ENCODE data around the gene UCP3.

UCP3 gene

GRCh38 chr11:73998846-73999575, 9.9 kb downstream of the UCP3 start:
- CTCF ChIA-PET: interaction anchor here (1.7 kb wide), 1 partner anchor 16 kb away, joined by 7 read pairs; no protein-coding TSS in a partner anchor
- POLR2A ChIA-PET: no interaction called here
- DNase-seq (ENCODE audit: extremely low spot score): no peak
- TF ChIP-seq, protein P1, sequence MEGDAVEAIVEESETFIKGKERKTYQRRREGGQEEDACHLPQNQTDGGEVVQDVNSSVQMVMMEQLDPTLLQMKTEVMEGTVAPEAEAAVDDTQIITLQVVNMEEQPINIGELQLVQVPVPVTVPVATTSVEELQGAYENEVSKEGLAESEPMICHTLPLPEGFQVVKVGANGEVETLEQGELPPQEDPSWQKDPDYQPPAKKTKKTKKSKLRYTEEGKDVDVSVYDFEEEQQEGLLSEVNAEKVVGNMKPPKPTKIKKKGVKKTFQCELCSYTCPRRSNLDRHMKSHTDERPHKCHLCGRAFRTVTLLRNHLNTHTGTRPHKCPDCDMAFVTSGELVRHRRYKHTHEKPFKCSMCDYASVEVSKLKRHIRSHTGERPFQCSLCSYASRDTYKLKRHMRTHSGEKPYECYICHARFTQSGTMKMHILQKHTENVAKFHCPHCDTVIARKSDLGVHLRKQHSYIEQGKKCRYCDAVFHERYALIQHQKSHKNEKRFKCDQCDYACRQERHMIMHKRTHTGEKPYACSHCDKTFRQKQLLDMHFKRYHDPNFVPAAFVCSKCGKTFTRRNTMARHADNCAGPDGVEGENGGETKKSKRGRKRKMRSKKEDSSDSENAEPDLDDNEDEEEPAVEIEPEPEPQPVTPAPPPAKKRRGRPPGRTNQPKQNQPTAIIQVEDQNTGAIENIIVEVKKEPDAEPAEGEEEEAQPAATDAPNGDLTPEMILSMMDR (IDR thresholded peaks at IDR 0.05; ENCODE audit: control extremely low read depth, extremely low read depth, low read depth, missing control alignments): no peak

DNA sequence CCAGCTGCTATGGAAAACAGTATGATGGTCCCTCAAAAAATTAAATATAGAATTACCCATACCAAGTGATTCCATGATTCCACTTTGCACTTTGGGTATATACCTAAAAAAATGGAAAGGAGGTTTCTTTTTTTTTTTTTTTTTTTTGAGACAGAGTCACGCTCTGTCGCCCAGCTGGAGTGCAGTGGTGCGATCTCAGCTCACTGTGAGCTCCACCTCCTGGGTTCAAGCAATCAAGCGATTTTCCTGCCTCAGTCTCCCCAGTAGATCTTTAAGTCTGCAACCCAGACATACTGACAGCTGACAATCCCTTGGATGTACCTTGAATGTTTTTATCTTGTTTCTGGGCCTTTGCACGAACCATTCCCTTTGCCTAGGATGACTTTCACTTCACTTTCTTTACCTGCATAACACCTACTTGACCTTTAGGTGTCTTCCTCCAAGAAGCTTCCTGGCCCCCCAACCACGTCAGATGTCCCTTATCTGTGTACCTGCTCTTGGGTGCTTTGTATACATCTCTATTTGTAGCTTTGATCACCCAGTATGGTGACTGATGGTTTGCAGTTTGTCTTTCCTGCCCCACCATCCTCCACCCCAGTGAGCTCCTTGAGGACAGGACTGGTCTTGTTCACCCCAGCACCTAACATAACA, 11.6 kb downstream of the UCP3 start:
- no peak for DNase-seq (ENCODE audit: extremely low spot score)
- ChIA-PET POLR2A (interaction anchor here (1.3 to 1.9 kb wide), 2 partner anchors 14 to 17 kb away, joined by 4 to 13 read pairs; no protein-coding TSS in a partner anchor), CTCF (interaction anchor here (0.8 to 1.9 kb wide), 8 partner anchors 11 to 258 kb away, joined by 3 to 4 read pairs (median 4); partner anchors contain the start of genes UCP2 and UCP3)
- TF ChIP-seq, protein P1 (IDR thresholded peaks at IDR 0.05; ENCODE audit: control extremely low read depth, extremely low read depth, low read depth, missing control alignments): no peak

DNA sequence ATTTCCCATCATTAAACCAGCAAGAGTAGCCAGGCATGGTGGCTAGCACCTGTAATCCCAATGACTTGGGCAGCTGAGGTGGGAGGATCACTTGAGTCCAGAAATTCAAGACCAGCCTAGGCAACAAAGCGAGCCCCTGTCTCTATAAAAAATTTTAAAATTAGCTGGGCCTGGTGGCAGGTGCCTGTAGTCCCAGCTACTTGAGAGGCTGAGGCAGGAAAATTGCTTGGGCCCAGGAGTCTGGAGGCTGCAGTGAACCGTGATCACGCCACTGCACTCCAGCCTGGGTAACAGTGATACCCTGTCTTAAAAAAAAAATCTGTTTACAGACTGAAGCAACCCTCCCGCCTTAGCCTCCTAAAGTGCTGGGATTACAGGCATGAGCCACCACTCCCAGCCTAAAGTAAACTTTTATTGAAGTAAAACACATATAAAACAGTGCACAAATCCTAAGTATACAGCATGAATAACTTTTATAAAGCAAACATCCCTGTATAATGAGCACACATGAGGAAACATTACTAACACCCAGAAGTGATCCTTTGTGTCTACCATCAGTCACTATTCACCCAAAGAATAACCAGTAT, 12.6 kb downstream of the UCP3 start:
- TF ChIP-seq, protein P1 (IDR thresholded peaks at IDR 0.05; ENCODE audit: control extremely low read depth, extremely low read depth, low read depth, missing control alignments): no peak
- DNase-seq (ENCODE audit: extremely low spot score): no peak
- POLR2A ChIA-PET: interaction anchor here (1.3 to 3.1 kb wide), 3 partner anchors 15 to 16 kb away, joined by 4 to 21 read pairs (median 13); partner anchors contain the start of gene UCP2
- CTCF ChIA-PET: interaction anchor here (1.2 to 1.6 kb wide), 4 partner anchors 12 to 259 kb away, joined by 3 to 5 read pairs (median 4); partner anchors contain the start of genes UCP2 and UCP3

GRCh38 chr11:73995731-73996130, 13.2 kb downstream of the UCP3 start:
- ChIA-PET CTCF (interaction anchor here (1.2 to 2.3 kb wide), 4 partner anchors 9 to 20 kb away, joined by 3 to 5 read pairs (median 4); partner anchors contain the start of gene UCP2), POLR2A (interaction anchor here (3.1 kb wide), 1 partner anchor 15 kb away, joined by 21 read pairs; the partner anchor contains the start of gene UCP2)
- no peak for DNase-seq (ENCODE audit: extremely low spot score)
- TF ChIP-seq, protein P1 (IDR thresholded peaks at IDR 0.05; ENCODE audit: control extremely low read depth, extremely low read depth, low read depth, missing control alignments): no peak

DNA sequence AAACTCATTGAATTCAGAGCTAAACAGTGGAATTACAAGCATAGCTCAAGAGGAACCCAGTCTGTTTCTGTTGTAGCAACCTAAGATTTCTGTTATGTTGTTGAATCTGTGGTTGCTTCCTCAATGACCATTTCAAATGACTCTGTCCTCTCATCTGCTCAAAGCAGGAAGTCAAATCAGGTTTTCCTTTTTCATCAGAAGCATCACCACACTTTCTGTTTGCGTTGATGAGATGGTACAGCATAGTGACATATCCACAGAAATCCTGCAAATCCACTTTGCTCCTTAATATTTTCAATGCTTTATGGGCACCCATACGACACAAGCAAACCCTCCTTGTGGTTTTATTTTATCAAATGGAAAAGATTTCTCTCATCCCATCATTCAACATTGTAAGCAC, 13.6 kb downstream of the UCP3 start:
- TF ChIP-seq, protein P1 (IDR thresholded peaks at IDR 0.05; ENCODE audit: control extremely low read depth, extremely low read depth, low read depth, missing control alignments): no peak
- no peak for DNase-seq (ENCODE audit: extremely low spot score)
- ChIA-PET CTCF (interaction anchor here (1.2 to 2.3 kb wide), 3 partner anchors 9 to 20 kb away, joined by 3 to 5 read pairs (median 5); partner anchors contain the start of gene UCP2), POLR2A (interaction anchor here (3.1 kb wide), 1 partner anchor 14 kb away, joined by 21 read pairs; the partner anchor contains the start of gene UCP2)
